Right lung (tissue), 10 donors: ENCODE results near the gene CEP78. TPM values are rescaled to one million over a fixed set of nuclear protein-coding genes. Genes with fewer than 3 reads are reported as not detected.
"Not testable (repeated sequence)": the region's sequence is repeated elsewhere in the genome, so short reads cannot be mapped to it uniquely, and the experiment has no call there.

ENCODE experiments used
- DNase-seq, 2 donors: peaks; one replicate each; pipeline ENCODE4 v3.0.0-alpha.2; 2013
- long read RNA-seq, 8 donors: transcript quantifications; one replicate each; lab custom pipeline, GENCODE V29; 2026
- polyA plus RNA-seq, 5 donors: library from polyadenylated mRNA; unstranded; fragments of 120-200 nt; gene quantifications; one replicate each; pipeline versions ENCODE4 v1.2.1 to v1.2.3, GENCODE V29; 2013; ENCODE audit warnings: inconsistent platforms in 1 of 5, low replicate concordance in 1 of 5; ENCODE audit not compliant: insufficient read length in 5 of 5, insufficient read depth in 1 of 5

CEP78 gene
- 10 to 100 TPM; 26.3 to 49.7 (median 40.8) TPM for polyA plus RNA-seq
- long read RNA-seq, donor 1, partial matches to known transcripts = 12 of 15 reads
- long read RNA-seq, donor 1, other reads (novel, unspliced or antisense) = 0 of 15 reads
- long read RNA-seq, donor 2, partial matches to known transcripts = 0 of 1 reads
- long read RNA-seq, donor 2, other reads (novel, unspliced or antisense) = 0 of 1 reads
- long read RNA-seq, donor 3, partial matches to known transcripts = 8 of 14 reads
- long read RNA-seq, donor 3, other reads (novel, unspliced or antisense) = 0 of 14 reads
- long read RNA-seq, donor 4, partial matches to known transcripts = 0 of 2 reads
- long read RNA-seq, donor 4, other reads (novel, unspliced or antisense) = 0 of 2 reads
- long read RNA-seq, donor 5, partial matches to known transcripts = 10 of 15 reads
- long read RNA-seq, donor 5, other reads (novel, unspliced or antisense) = 0 of 15 reads
- long read RNA-seq, donor 6, partial matches to known transcripts = 0 of 2 reads
- long read RNA-seq, donor 6, other reads (novel, unspliced or antisense) = 0 of 2 reads
- long read RNA-seq, donor 7, partial matches to known transcripts = 0 of 3 reads
- long read RNA-seq, donor 7, other reads (novel, unspliced or antisense) = 0 of 3 reads
- long read RNA-seq, donor 8 = 0 reads

- peak; percentile 90 to 91 for DNase-seq
Observed at GRCh38 chr9:78235762-78236550, at the start of gene CEP78. Gene CEP78, plus strand, starts transcription at chr9:78236075. Its CDS starts 276 bp downstream, at chr9:78236351.

GRCh38 chr9:78187763-78188484 is 48.0 kb upstream of the CEP78 start:
- no peak for DNase-seq

GRCh38 chr9:78188594-78188993 is 47.3 kb upstream of the CEP78 start:
- no peak for DNase-seq

GRCh38 chr9:78189001-78189400 is 46.9 kb upstream of the CEP78 start:
- DNase-seq = no peak

GRCh38 chr9:78189461-78189860 is 46.4 kb upstream of the CEP78 start:
- no peak for DNase-seq

GRCh38 chr9:78191931-78192330 is 43.9 kb upstream of the CEP78 start:
- no peak for DNase-seq

- no peak for DNase-seq
Observed at GRCh38 chr9:78196258-78196657, 39.6 kb upstream of the CEP78 start.

- not testable (repeated sequence) for DNase-seq
Observed at GRCh38 chr9:78201158-78201777, 34.6 kb upstream of the CEP78 start.

GRCh38 chr9:78207319-78207718 is 28.6 kb upstream of the CEP78 start:
- no peak for DNase-seq

- DNase-seq = no peak
Observed at GRCh38 chr9:78207901-78208300, 28.0 kb upstream of the CEP78 start.

- DNase-seq = no peak
Observed at GRCh38 chr9:78209127-78209526, 26.7 kb upstream of the CEP78 start.

GRCh38 chr9:78210841-78211301 is 25.0 kb upstream of the CEP78 start:
- no peak for DNase-seq

GRCh38 chr9:78212868-78213267 is 23.0 kb upstream of the CEP78 start:
- no peak for DNase-seq

- DNase-seq = no peak
Observed at GRCh38 chr9:78213712-78214111, 22.2 kb upstream of the CEP78 start.

GRCh38 chr9:78214492-78214891 is 21.4 kb upstream of the CEP78 start:
- DNase-seq = no peak

- DNase-seq = no peak
Observed at GRCh38 chr9:78215706-78216105, 20.2 kb upstream of the CEP78 start.

GRCh38 chr9:78218890-78219289 is 17.0 kb upstream of the CEP78 start:
- DNase-seq = no peak

GRCh38 chr9:78221425-78221824 is 14.4 kb upstream of the CEP78 start:
- no peak for DNase-seq

GRCh38 chr9:78221841-78222240 is 14.0 kb upstream of the CEP78 start:
- DNase-seq = not testable (repeated sequence)

GRCh38 chr9:78230761-78231160 is 5.1 kb upstream of the CEP78 start:
- DNase-seq = no peak

GRCh38 chr9:78232471-78232870 is 3.4 kb upstream of the CEP78 start:
- not testable (repeated sequence) for DNase-seq
